ENCODE data around the gene PEAK1. TPM values are rescaled to one million over a fixed set of nuclear protein-coding genes. Genes with fewer than 3 reads are reported as not detected.

The PEAK1 gene
- total RNA-seq, 4 donors from 2014 or later: 37.8 to 75.3 (median 55.0) TPM

- no peak for TF ChIP-seq CTCF (IDR thresholded peaks at IDR 0.05)
- DNase-seq (ENCODE audit: low spot score) (no peak), ATAC-seq (ENCODE audit: low FRiP score) (no peak)
Observed at GRCh38 chr15:77400258-77400657, 19.6 kb downstream of the PEAK1 start.

GRCh38 chr15:77398927-77399326 is 21.0 kb downstream of the PEAK1 start:
- TF ChIP-seq CTCF (IDR thresholded peaks at IDR 0.05): no peak
- no peak for ATAC-seq (ENCODE audit: low FRiP score)
- DNase-seq (ENCODE audit: low spot score): no peak

GRCh38 chr15:77396692-77397091 is 23.2 kb downstream of the PEAK1 start:
- ATAC-seq (ENCODE audit: low FRiP score): no peak
- DNase-seq (ENCODE audit: low spot score): no peak
- TF ChIP-seq CTCF (IDR thresholded peaks at IDR 0.05): no peak

GRCh38 chr15:77395013-77395774 is 24.7 kb downstream of the PEAK1 start:
- DNase-seq (ENCODE audit: low spot score) (no peak), ATAC-seq (ENCODE audit: low FRiP score) (no peak)
- no peak for TF ChIP-seq CTCF (IDR thresholded peaks at IDR 0.05)

GRCh38 chr15:77393471-77393840 is 26.4 kb downstream of the PEAK1 start:
- TF ChIP-seq CTCF (IDR thresholded peaks at IDR 0.05): no peak

GRCh38 chr15:77392762-77393470 is 27.0 kb downstream of the PEAK1 start:
- no peak for DNase-seq (ENCODE audit: low spot score)
- TF ChIP-seq CTCF (IDR thresholded peaks at IDR 0.05): no peak
- ATAC-seq (ENCODE audit: low FRiP score): no peak

More at GRCh38 chr15:77393471-77393840, 26.4 kb downstream of the PEAK1 start:
- no peak for DNase-seq (ENCODE audit: low spot score)
- ATAC-seq (ENCODE audit: low FRiP score): no peak

All from omental fat pad (tissue), 4 donors.